ENCODE measurements around the gene TLX1. TPM values are rescaled to one million over a fixed set of nuclear protein-coding genes. Genes with fewer than 3 reads are reported as not detected.

TLX1 gene
- total RNA-seq, 1 donor from 2014 or later = 0.33 TPM

DNA sequence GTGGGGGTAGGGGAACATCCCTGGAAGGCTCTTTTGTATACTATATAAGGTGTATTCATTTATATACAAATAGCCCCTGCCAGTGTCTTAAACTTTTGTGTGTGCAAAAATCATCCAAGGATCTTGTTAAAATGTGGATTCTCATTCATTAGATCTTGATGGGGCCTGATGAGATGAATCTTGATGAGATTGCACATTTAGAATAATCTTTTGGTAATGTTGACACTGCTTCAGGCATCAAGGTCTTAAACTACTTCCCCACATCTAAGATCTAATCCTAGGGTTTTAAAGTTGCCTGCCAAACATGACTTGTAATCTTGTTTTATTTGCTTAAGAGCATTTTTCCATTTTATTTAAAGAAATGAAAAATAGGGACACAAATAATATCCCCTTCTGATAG lies 13.0 kb downstream of the TLX1 start:
- peaks cover 4% of the 10 kb centered on the region for H3K9me3 Mint-ChIP-seq
- H3K27me3 Mint-ChIP-seq (ENCODE audit: low read depth) = peaks cover 99% of the 10 kb centered on the region
- no peak overlapping the region for H3K4me3 Mint-ChIP-seq
- no peak overlapping the region for H3K27ac Mint-ChIP-seq (ENCODE audit: unreplicated experiment)
- TF ChIP-seq CTCF (conservative IDR thresholded peaks at IDR 0.05) = no peak
- peaks cover 4% of the 10 kb centered on the region for H3K36me3 Mint-ChIP-seq (ENCODE audit: low read depth)
- H3K4me1 Mint-ChIP-seq = peaks cover 3% of the 10 kb centered on the region
- no peak for DNase-seq (ENCODE audit: low read depth, low spot score)

DNA sequence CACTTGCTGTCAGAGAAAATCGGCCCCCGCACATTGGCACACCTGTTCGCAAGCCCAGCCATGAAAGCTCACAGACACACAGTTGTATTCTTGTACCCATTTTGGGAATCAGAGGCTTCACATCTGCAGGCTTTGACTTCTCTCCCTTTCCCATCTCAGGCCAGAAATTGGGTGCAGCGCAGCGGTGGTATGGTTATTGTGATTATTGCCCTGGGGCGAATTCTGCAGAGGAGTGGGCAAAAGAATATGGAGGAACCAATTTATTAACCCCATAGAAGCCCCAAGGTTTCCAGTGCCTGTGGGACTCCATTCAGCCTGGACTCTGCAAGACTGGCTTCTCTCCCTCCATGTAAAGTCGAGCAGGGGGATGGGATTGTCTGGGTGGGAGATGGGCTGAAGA lies 14.0 kb downstream of the TLX1 start:
- peaks cover 5% of the 10 kb centered on the region for H3K36me3 Mint-ChIP-seq (ENCODE audit: low read depth)
- H3K4me3 Mint-ChIP-seq = no peak overlapping the region
- H3K4me1 Mint-ChIP-seq = peaks cover 3% of the 10 kb centered on the region
- H3K27me3 Mint-ChIP-seq (ENCODE audit: low read depth) = peaks cover 99% of the 10 kb centered on the region
- peaks cover 7% of the 10 kb centered on the region for H3K9me3 Mint-ChIP-seq
- no peak for TF ChIP-seq CTCF (conservative IDR thresholded peaks at IDR 0.05)
- no peak overlapping the region for H3K27ac Mint-ChIP-seq (ENCODE audit: unreplicated experiment)
- DNase-seq (ENCODE audit: low read depth, low spot score) = no peak

DNA sequence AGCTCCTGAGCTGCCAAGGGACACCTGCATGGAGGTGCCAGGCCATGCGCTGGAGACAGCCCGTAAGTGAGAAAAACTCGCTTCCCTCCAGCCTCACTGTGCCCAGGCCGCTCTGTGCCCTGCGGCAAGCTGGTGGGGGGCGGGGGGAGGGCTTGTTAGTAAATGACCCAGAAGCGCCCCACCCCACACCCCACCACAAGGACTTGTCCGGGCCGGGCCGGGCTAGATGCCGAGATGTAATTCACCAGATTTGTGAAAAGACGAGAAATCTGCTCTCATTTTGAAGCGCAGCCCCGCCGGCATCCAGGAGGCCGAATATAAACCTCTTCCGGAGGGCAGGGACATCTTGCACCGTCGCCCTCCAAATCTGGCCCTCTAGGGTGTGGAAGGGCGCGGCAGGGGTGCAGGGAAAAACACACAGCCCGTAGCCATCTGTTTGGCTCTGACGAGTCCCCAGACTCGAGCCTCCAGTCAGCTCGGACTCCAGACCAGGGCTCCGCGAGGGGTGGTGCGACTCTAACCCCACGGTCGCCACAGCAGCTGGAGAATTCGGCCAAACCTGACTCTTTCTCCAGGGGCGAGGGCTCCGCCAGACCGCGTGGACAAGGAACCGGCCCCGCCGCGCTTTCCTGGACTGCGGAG lies 14.8 kb downstream of the TLX1 start:
- Mint-ChIP-seq H3K27me3 (ENCODE audit: low read depth) (peaks cover 99% of the 10 kb centered on the region), H3K4me1 (peaks cover 3% of the 10 kb centered on the region), H3K27ac (ENCODE audit: unreplicated experiment) (no peak overlapping the region), H3K9me3 (peaks cover 7% of the 10 kb centered on the region), H3K36me3 (ENCODE audit: low read depth) (peaks cover 5% of the 10 kb centered on the region), H3K4me3 (no peak overlapping the region)
- no peak for TF ChIP-seq CTCF (conservative IDR thresholded peaks at IDR 0.05)
- no peak for DNase-seq (ENCODE audit: low read depth, low spot score)

DNA sequence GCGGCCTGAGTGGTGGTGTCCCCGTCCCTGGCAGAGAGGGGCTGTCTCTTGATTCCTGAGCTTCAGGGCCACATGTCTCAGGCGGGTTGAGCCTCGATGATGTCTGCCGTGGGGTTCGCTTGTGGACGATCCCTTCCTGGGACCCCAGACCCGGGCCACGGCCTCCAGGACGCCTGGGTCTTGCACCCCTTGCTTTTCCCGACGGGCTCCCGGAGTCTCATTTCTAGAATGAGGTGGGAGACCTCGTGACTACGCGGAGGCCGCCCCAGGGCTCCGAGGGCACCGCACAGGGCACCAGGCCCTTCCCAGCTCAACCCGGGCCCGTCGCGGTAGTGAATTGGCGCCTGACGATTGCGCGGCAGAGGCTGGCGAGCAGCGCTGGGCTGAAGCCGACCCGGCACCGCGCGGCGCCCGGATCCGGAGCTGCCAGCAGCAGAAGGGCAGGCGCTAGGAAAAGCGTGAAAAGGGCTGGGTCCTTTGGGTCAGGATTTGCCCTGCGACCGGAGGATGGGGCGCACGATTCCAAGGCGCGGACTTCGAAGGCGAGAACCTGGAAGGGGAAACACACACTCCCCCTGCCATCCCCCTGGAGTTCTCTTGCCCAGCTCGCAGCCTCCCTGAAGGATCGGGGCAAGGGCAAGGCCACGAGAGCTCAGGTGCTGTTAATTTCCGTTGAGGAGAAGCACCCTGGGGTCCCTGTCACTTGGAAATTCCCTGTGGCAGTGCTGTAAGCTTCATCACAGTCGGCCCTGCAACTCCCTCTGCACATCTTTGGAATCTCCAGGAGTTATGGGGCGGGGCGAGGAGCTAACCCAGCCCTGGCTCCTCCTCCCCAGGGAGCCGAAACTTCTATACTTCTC lies 15.5 kb downstream of the TLX1 start:
- Mint-ChIP-seq H3K9me3 (peaks cover 7% of the 10 kb centered on the region), H3K27me3 (ENCODE audit: low read depth) (peaks cover 99% of the 10 kb centered on the region), H3K36me3 (ENCODE audit: low read depth) (peaks cover 5% of the 10 kb centered on the region), H3K4me1 (peaks cover 3% of the 10 kb centered on the region), H3K4me3 (no peak overlapping the region), H3K27ac (ENCODE audit: unreplicated experiment) (no peak overlapping the region)
- TF ChIP-seq CTCF (conservative IDR thresholded peaks at IDR 0.05) = no peak
- no peak for DNase-seq (ENCODE audit: low read depth, low spot score)

DNA sequence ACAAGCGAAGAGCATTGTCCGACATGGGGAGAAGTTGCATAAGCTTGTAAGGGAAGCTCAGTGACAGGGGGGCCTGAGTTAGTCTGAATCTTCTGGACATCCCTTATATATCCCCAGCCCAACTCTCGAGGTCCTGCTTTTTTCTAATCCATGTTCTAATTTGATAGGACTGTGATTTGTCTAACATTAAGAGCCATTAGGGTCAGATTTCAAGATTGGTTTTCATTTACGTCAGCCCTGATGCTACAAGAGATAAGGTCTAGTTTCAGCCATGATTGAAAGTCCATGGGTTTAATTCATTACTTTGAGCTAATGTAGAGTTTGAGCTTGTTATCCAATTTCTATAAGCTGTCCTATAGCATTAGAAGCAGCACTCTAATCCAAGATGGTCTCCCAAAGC lies 20.3 kb downstream of the TLX1 start:
- Mint-ChIP-seq H3K27me3 (ENCODE audit: low read depth) (peaks cover 94% of the 10 kb centered on the region), H3K36me3 (ENCODE audit: low read depth) (peaks cover 5% of the 10 kb centered on the region), H3K4me3 (no peak overlapping the region), H3K9me3 (peaks cover 7% of the 10 kb centered on the region), H3K4me1 (no peaks in the 10 kb centered on the region), H3K27ac (ENCODE audit: unreplicated experiment) (no peak overlapping the region)
- no peak for DNase-seq (ENCODE audit: low read depth, low spot score)
- TF ChIP-seq CTCF (conservative IDR thresholded peaks at IDR 0.05) = no peak
